GM11168 (cell line): ENCODE data around the gene NSG2.
"Not testable (repeated sequence)": the region's sequence is repeated elsewhere in the genome, so short reads cannot be mapped to it uniquely, and the experiment has no call there.

Source experiments
- in situ Hi-C: fragments of 300-500 bp; cut with MboI; formaldehyde crosslinking; loops from one replicate; pipeline ENCODE4 v1.12.0; 2022; ENCODE audit warnings: low sequenced_read_pairs; ENCODE audit not compliant: unreplicated experiment

The NSG2 gene

DNA sequence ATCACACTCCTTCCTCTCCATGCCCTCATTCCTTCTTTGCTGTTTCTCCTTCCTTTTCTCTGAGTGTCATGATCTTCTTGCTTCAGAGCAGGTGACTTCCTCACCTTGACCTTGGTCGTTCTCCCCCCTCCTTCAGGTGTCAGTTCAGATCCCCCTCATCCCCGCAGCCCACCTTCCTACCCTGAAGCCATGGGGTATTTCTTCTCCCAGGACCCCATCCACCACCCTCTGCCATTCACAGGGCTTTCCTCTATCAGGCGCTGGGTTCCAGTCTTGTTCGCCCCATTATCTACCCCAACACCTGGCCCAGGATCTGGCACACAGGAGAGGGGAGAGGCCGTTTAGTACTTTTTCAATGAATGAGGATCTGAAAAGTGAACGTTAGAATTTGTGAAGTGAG is 101.0 kb downstream of the NSG2 start:
- in situ Hi-C loops: no loop called here

DNA sequence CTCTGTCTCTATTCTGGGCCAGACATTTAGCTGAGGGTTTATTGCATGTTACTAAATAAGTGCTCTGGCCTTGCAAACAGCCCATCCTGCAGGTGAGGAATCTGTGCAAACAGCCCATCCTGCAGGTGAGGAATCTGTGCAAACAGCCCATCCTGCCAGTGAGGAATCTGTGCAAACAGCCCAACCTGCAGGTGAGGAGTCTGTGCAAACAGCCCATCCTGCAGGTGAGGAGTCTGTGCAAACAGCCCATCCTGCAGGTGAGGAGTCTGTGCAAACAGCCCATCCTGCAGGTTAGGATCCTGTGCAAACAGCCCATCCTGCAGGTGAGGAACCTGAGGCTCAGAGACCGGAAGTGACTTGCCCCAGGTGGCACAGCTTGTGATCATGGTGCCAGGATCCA is 101.5 kb downstream of the NSG2 start:
- in situ Hi-C loops: not testable (repeated sequence)

DNA sequence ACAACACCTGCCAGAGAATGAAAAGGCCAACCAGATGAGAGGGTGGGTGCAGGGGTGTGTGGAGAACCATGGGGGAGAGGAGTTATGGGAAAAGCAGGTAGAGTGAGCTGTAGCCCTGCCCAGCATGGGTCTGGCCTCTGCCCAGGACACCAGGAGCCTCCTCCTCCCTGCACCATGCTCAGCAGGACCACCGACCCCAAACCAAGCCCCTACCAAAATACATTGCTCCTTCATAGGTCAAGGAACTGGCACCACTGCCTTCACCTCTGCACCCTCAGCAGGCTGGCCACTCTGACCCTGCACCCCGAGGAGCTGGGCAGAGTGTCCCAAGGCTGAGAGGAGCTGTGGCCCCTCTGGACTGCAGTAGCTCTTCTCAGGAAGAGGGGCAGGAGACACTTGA is 102.0 kb downstream of the NSG2 start:
- in situ Hi-C loops: no loop called here

DNA sequence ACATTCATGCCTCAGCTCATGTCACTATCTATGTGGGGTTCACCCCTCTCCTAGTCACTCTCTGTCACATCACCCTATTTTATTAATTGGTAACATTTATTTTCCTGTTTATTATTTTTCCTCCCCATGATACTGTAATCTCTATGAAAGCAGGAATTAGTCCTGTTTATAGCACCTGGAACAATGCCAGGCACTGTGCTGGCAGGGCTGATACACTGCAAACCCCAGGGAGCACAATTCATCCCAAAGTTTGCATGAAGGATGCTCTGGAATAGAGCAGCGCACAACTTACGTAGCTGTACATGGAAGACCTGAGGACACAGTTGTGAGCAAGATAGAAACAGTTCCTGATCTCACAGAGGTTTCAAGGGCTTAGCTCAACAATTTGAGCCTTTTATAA is 103.2 kb downstream of the NSG2 start:
- in situ Hi-C loops: no loop called here

DNA sequence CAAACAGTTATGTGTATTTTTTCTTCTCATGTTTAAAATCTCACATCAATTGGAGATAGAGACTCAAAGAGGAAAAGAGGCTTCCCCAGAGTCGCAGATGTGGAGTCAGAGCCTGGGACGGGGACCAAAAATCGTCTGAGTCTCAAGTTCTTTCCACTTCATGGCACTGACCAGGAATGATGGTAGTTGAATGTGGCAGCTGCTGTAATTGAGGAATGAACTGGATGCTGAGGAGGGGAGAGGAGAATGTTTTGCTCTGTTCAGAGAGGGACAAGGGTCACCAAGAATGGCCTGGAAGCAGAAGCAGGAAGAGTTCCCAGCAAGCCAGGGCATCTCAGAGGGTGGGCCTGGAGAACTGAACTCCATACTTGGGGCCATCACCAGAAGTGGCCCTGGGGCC is 103.9 kb downstream of the NSG2 start:
- in situ Hi-C loops: no loop called here

DNA sequence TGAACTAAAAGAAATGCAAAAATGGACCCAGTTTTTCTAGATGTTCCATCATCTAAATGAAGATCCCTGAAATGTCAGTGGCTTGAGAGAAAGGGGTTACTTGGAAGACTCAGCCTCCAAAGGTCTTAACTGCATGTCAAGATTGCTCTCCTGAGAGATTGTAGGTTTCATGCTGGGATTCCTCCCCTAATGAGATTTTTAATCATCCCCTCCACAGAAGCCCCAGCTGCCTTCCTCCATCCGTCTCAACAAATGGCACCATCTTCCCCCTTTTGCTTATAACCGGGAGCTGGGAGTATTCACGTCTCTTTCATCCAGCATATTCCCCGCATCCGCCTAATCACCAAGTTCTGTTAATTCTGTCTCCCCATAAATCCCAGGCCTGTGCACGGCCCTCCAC is 104.5 kb downstream of the NSG2 start:
- in situ Hi-C loops: no loop called here

DNA sequence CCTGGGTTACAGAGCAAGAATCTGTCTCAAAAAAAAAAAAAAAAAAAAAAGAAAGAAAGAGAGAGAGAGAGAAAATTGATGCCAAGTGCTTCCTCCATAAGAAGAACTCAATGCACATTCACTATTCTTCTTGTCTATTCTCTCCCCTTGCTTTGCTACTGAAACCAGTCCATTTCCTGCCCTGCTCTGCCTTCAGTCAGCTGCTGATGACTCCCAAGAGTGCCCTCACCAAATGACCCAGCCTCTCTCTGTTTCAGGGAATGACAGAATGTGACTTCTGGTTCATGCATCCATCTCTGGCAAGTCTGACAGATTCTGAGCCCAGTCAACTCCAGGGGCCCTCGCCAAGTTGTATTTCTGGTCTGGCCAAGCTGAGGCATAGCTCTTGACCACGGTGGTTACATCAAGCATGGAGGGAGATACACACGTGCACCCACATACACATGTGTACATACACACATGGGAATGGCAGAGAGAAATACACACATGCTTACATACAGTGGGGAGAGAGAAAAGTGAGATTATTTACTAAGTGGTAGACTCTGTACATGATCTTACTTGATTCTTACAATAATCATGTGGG is 106.2 kb downstream of the NSG2 start:
- in situ Hi-C loops: no loop called here

DNA sequence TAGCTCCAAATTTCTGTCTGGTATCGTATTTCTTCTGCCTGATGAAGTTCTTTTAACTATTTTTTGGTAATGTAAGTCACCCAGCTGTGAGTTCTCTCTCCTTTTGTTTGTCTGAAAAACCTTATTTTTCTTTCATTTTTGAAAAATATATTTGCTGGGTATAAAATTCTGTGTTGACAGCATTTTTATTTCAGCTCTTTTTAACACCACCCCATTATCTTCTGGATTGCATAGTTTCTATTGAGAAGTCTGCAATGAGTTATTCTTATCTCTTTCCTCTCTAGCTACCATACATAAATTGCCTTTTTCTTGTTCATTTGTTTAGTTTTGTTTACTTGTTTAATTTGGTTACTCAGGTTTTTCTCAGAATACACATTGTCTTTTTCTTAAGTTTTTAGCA is 109.1 kb downstream of the NSG2 start:
- in situ Hi-C loops: no loop called here

DNA sequence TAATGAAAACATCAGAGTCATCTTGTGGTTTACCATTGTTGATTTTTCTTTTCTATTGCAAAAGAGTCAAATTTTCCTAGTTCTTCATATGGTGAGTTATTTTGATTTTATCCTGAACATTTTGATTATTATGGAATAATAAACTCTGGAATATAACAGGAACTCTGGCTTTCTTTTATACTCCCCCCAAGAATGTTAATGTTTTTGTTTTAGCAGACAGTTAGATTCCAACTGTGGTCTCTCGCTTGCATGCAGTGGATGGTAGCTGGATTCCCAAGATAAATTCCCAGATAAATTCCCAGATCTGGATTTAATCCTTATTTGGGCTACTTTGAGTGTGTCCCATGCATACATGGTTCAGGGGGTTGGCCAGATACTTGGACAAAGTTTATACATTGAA is 109.8 kb downstream of the NSG2 start:
- in situ Hi-C loops: no loop called here

DNA sequence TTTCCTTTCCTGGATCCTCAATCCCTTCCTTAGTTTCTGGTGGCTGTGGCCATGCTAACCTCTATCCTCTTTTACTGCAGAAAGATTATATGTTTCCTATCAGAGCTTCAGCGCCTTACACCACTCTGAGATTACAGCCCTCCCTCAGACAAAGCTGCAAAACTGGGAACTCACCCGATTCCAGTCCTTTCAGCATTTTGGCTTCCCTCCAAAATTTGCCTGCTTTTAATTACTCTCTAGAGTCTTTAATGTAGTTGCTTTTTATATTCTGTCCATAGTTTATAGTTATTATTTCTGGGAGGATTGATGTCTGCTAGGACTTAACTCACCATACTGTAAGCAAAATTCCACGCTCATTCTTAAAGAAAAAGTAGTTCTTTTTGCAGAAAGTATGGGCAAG is 110.2 kb downstream of the NSG2 start:
- in situ Hi-C loops: no loop called here

DNA sequence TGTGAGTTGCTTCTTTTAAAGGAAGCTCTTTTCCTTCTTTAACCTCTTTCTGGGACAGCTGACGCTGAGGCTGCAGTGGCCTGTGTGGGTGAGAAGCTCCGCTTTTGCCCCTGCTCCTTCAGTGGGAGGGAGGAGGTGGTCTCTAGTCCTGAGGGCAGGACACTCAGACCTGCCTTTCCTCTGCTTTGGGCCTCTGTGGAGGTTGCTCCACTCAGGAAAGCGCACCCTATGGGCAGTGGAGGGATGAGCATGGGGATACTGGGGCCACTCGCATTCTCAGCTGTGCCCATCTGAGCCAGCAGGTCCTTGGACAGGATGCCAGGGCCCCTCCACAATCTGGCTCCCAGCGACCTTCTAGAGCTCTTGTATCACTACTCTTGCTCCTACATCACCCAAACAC is 111.5 kb downstream of the NSG2 start:
- in situ Hi-C loops: no loop called here
